HepG2 (cell line): ENCODE results near the gene SIX3. TPM values are rescaled to one million over a fixed set of nuclear protein-coding genes. Genes with fewer than 3 reads are reported as not detected.

Experiments used
- ARID2 ChIP-seq: sonication (generic); formaldehyde crosslinking; IDR thresholded peaks from 2 replicates; pipeline ENCODE4 v1.8.1; 2022; ENCODE audit warnings: mild to moderate bottlenecking, missing genetic modification reagents, borderline replicate concordance
- HNRNPUL1 ChIP-seq: fragments of 200-400 bp; formaldehyde crosslinking; IDR thresholded peaks from 2 replicates; pipeline ENCODE4 v1.6.1; 2017; ENCODE audit warnings: low read depth, mild to moderate bottlenecking, low read length, moderate library complexity
- TMF1 ChIP-seq: sonication (generic); formaldehyde crosslinking; IDR thresholded peaks from 2 replicates; pipeline ENCODE4 v1.8.1; 2022; ENCODE audit warnings: low read depth, missing genetic modification reagents
- ZMYM2 ChIP-seq: sonication (generic); formaldehyde crosslinking; IDR thresholded peaks from 2 replicates; pipeline ENCODE4 v1.8.0; 2022; ENCODE audit warnings: mild to moderate bottlenecking, missing genetic modification reagents
- ZNF234 ChIP-seq: sonication (generic); formaldehyde crosslinking; conservative IDR thresholded peaks from 2 replicates; pipeline ENCODE4 v1.5.1; 2020; ENCODE audit warnings: mild to moderate bottlenecking, missing genetic modification reagents
- ZNF343 ChIP-seq: sonication (generic); formaldehyde crosslinking; IDR thresholded peaks from 2 replicates; pipeline ENCODE4 v1.4.0; 2020; ENCODE audit warnings: mild to moderate bottlenecking, missing genetic modification reagents
- ZNF780A ChIP-seq: sonication (generic); formaldehyde crosslinking; IDR thresholded peaks from 2 replicates; pipeline ENCODE4 v1.8.0; 2022; ENCODE audit warnings: mild to moderate bottlenecking, missing genetic modification reagents, moderate library complexity
- polyA plus RNA-seq, 8 experiments: library from polyadenylated mRNA; depleted of rRNA in 3 of 8; stranded (reverse) in 7 of 8; unstranded in 1 of 8; fragments of >200 nt; fragmentation: Illumina TruSeq in 4 of 8; extraction: Trizol in 4 of 8; gene quantifications; 2 replicates each; pipeline versions ENCODE4 v1.2.1 to v1.2.3, GENCODE V29; 2011 to 2016; ENCODE audit warnings: low read depth in 4 of 8, missing spikeins in 1 of 8, mixed read lengths in 1 of 8; ENCODE audit not compliant: insufficient read depth in 1 of 8
- total RNA-seq, 5 experiments: library from RNA; depleted of rRNA; stranded (reverse); fragments of >200 nt; fragmentation: Illumina TruSeq; extraction: Trizol; gene quantifications; 2 replicates each; pipeline ENCODE4 v1.2.3, GENCODE V29; 2016; ENCODE audit warnings: low read depth in 1 of 5
- TF ChIP-seq, protein P1 (sequence below): sonication (generic); formaldehyde crosslinking; IDR thresholded peaks from 2 replicates; pipeline ENCODE4 v1.5.0; 2020; ENCODE audit warnings: mild to moderate bottlenecking, missing genetic modification reagents, borderline replicate concordance
- TF ChIP-seq, protein P2 (sequence below): sonication (generic); formaldehyde crosslinking; conservative IDR thresholded peaks from 2 replicates; pipeline ENCODE4 v1.4.0; 2020; ENCODE audit warnings: mild to moderate bottlenecking, missing genetic modification reagents, moderate library complexity
- TF ChIP-seq, protein P3 (sequence below): sonication (generic); formaldehyde crosslinking; IDR thresholded peaks from 2 replicates; pipeline ENCODE4 v1.4.0; 2020; ENCODE audit warnings: missing genetic modification reagents

Gene SIX3
- total and polyA plus RNA-seq, 2 of the 13 experiments (the other 11 are each of a cell fraction or from before 2014, with no cell fraction given) = not detected

DNA sequence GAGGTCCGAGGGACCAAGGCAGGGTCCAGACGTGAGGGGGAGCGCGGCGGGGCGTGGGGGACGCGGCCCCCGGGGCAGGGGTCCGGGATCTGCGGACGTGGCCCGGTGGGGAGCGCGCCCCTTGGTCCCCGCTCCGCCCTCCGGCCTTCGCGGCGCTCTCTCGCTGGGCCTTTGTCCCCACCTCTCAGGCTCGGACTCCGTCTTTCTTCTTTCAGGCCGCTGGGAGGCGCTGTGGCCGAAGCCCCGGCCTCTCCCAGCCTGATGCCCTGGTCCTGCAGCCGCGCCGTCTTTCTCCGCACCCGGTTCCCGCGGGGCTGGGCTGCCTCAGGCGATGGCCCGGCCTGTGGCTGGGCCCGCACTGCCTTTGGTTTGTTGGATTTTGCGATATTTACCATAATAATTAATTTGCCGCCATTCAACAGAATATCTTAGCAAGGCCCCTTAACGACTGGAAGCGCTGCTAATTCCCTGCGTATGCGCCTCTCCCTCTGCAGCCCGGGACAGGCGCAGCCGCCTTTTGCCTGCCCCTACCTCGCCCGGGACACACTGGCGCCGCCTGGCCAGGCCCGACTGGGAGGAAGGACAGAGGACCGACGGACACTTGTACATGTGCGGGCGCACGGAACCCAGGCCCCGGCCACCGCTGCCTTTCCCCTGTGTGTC is 10.8 kb downstream of the SIX3 start (continued):
- TF ChIP-seq, protein P1, sequence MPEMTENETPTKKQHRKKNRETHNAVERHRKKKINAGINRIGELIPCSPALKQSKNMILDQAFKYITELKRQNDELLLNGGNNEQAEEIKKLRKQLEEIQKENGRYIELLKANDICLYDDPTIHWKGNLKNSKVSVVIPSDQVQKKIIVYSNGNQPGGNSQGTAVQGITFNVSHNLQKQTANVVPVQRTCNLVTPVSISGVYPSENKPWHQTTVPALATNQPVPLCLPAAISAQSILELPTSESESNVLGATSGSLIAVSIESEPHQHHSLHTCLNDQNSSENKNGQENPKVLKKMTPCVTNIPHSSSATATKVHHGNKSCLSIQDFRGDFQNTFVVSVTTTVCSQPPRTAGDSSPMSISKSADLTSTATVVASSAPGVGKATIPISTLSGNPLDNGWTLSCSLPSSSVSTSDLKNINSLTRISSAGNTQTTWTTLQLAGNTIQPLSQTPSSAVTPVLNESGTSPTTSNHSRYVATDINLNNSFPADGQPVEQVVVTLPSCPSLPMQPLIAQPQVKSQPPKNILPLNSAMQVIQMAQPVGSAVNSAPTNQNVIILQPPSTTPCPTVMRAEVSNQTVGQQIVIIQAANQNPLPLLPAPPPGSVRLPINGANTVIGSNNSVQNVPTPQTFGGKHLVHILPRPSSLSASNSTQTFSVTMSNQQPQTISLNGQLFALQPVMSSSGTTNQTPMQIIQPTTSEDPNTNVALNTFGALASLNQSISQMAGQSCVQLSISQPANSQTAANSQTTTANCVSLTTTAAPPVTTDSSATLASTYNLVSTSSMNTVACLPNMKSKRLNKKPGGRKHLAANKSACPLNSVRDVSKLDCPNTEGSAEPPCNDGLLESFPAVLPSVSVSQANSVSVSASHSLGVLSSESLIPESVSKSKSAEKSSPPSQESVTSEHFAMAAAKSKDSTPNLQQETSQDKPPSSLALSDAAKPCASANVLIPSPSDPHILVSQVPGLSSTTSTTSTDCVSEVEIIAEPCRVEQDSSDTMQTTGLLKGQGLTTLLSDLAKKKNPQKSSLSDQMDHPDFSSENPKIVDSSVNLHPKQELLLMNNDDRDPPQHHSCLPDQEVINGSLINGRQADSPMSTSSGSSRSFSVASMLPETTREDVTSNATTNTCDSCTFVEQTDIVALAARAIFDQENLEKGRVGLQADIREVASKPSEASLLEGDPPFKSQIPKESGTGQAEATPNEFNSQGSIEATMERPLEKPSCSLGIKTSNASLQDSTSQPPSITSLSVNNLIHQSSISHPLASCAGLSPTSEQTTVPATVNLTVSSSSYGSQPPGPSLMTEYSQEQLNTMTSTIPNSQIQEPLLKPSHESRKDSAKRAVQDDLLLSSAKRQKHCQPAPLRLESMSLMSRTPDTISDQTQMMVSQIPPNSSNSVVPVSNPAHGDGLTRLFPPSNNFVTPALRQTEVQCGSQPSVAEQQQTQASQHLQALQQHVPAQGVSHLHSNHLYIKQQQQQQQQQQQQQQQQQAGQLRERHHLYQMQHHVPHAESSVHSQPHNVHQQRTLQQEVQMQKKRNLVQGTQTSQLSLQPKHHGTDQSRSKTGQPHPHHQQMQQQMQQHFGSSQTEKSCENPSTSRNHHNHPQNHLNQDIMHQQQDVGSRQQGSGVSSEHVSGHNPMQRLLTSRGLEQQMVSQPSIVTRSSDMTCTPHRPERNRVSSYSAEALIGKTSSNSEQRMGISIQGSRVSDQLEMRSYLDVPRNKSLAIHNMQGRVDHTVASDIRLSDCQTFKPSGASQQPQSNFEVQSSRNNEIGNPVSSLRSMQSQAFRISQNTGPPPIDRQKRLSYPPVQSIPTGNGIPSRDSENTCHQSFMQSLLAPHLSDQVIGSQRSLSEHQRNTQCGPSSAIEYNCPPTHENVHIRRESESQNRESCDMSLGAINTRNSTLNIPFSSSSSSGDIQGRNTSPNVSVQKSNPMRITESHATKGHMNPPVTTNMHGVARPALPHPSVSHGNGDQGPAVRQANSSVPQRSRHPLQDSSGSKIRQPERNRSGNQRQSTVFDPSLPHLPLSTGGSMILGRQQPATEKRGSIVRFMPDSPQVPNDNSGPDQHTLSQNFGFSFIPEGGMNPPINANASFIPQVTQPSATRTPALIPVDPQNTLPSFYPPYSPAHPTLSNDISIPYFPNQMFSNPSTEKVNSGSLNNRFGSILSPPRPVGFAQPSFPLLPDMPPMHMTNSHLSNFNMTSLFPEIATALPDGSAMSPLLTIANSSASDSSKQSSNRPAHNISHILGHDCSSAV (CRISPR knock-in tag) = no peak
- TF ChIP-seq HNRNPUL1 (no peak), ARID2 (CRISPR knock-in tag) (no peak), ZMYM2 (CRISPR knock-in tag) (0 out of 2 replicates have a peak, but pooled peaks have one; percentile 55), TMF1 (no peak), ZNF343 (no peak), ZNF234 (no peak), ZNF780A (CRISPR knock-in tag) (no peak)
- TF ChIP-seq, protein P2, sequence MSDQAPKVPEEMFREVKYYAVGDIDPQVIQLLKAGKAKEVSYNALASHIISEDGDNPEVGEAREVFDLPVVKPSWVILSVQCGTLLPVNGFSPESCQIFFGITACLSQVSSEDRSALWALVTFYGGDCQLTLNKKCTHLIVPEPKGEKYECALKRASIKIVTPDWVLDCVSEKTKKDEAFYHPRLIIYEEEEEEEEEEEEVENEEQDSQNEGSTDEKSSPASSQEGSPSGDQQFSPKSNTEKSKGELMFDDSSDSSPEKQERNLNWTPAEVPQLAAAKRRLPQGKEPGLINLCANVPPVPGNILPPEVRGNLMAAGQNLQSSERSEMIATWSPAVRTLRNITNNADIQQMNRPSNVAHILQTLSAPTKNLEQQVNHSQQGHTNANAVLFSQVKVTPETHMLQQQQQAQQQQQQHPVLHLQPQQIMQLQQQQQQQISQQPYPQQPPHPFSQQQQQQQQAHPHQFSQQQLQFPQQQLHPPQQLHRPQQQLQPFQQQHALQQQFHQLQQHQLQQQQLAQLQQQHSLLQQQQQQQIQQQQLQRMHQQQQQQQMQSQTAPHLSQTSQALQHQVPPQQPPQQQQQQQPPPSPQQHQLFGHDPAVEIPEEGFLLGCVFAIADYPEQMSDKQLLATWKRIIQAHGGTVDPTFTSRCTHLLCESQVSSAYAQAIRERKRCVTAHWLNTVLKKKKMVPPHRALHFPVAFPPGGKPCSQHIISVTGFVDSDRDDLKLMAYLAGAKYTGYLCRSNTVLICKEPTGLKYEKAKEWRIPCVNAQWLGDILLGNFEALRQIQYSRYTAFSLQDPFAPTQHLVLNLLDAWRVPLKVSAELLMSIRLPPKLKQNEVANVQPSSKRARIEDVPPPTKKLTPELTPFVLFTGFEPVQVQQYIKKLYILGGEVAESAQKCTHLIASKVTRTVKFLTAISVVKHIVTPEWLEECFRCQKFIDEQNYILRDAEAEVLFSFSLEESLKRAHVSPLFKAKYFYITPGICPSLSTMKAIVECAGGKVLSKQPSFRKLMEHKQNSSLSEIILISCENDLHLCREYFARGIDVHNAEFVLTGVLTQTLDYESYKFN = peak; percentile 27; the same call in 1 of the 2 replicates
- TF ChIP-seq, protein P3, sequence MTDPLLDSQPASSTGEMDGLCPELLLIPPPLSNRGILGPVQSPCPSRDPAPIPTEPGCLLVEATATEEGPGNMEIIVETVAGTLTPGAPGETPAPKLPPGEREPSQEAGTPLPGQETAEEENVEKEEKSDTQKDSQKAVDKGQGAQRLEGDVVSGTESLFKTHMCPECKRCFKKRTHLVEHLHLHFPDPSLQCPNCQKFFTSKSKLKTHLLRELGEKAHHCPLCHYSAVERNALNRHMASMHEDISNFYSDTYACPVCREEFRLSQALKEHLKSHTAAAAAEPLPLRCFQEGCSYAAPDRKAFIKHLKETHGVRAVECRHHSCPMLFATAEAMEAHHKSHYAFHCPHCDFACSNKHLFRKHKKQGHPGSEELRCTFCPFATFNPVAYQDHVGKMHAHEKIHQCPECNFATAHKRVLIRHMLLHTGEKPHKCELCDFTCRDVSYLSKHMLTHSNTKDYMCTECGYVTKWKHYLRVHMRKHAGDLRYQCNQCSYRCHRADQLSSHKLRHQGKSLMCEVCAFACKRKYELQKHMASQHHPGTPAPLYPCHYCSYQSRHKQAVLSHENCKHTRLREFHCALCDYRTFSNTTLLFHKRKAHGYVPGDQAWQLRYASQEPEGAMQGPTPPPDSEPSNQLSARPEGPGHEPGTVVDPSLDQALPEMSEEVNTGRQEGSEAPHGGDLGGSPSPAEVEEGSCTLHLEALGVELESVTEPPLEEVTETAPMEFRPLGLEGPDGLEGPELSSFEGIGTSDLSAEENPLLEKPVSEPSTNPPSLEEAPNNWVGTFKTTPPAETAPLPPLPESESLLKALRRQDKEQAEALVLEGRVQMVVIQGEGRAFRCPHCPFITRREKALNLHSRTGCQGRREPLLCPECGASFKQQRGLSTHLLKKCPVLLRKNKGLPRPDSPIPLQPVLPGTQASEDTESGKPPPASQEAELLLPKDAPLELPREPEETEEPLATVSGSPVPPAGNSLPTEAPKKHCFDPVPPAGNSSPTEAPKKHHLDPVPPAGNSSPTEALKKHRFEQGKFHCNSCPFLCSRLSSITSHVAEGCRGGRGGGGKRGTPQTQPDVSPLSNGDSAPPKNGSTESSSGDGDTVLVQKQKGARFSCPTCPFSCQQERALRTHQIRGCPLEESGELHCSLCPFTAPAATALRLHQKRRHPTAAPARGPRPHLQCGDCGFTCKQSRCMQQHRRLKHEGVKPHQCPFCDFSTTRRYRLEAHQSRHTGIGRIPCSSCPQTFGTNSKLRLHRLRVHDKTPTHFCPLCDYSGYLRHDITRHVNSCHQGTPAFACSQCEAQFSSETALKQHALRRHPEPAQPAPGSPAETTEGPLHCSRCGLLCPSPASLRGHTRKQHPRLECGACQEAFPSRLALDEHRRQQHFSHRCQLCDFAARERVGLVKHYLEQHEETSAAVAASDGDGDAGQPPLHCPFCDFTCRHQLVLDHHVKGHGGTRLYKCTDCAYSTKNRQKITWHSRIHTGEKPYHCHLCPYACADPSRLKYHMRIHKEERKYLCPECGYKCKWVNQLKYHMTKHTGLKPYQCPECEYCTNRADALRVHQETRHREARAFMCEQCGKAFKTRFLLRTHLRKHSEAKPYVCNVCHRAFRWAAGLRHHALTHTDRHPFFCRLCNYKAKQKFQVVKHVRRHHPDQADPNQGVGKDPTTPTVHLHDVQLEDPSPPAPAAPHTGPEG (CRISPR knock-in tag) = peak; percentile 63; the same call in 1 of the 2 replicates
